GM11168 (cell line): ENCODE measurements around the gene IER5L.

Source experiments
- in situ Hi-C: fragments of 300-500 bp; cut with MboI; formaldehyde crosslinking; loops from one replicate; pipeline ENCODE4 v1.12.0; 2022; ENCODE audit warnings: low sequenced_read_pairs; ENCODE audit not compliant: unreplicated experiment

The IER5L gene

GRCh38 chr9:129165198-129165597, 12.9 kb downstream of the IER5L start:
- in situ Hi-C loops = loop anchor here (10.0 kb wide), 1 partner anchor 450 kb away; no protein-coding TSS in a partner anchor

- in situ Hi-C loops = loop anchor here (5.0 to 10.0 kb wide), 2 partner anchors 298 to 450 kb away; no protein-coding TSS in a partner anchor
These were observed 13.7 kb downstream of the IER5L start for GRCh38 chr9:129164246-129164930.

DNA sequence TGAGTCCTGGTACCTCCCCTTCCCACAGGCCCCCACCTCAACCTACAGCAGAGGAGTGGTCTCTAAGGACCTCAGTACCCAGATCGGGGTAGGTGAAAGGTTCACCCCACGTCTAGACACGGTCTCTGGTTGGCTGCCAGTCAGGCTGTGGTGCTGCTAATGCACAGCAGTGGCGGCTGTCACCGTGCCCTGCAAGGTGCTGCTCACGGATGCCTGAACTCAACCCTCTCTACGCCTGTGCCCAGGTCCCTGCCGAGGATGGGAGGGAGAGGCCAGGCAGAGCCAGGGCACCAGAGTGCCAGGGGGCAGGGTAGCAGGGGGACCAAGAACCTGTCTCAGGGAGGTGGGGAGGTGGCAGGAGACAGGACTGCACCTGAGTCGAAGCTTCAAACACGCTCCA, 14.3 kb downstream of the IER5L start:
- in situ Hi-C loops = loop anchor here (5.0 to 10.0 kb wide), 2 partner anchors 299 to 451 kb away; no protein-coding TSS in a partner anchor

DNA sequence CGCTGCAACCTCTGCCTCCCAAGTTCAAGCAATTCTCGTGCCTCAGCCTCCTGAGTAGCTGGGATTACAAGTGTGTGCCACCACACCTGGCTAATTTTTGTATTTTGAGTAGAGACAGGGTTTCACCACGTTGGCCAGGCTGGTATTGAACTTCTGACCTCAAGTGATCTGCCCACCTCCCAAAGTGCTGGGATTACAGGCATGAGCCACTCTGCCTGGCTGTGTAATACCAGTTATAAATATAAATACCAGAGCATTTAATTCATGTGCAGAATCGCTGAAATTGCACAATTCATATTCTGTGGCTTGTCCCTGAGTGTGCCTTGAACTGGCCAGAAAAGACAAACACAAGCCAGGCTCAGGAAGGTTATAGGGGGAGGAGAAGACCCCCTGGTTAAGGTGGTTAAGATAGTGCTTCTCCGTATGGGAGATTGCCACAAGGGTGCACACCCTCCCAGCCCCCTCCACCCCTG, 14.8 kb downstream of the IER5L start:
- in situ Hi-C loops = loop anchor here (5.0 to 10.0 kb wide), 2 partner anchors 299 to 452 kb away; no protein-coding TSS in a partner anchor

- in situ Hi-C loops = loop anchor here (5.0 to 10.0 kb wide), 2 partner anchors 300 to 452 kb away; no protein-coding TSS in a partner anchor
These were observed 15.4 kb downstream of the IER5L start for GRCh38 chr9:129162497-129163197.

DNA sequence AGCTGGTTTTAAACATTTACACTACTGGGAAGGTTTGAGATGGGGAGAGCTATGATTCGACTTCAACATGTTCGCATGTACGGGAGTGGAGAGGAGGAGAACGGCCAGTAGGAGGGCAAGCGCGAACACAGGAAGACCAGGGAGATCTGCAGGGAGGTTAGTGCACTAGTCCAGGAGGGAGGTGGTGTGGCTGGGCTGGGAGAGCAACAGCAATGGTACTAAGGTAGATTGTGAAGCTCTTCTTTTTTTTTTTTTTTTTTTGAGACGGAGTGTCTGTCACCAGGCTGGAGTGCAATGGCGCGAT, 16.6 kb downstream of the IER5L start:
- in situ Hi-C loops = loop anchor here (5.0 to 10.0 kb wide), 2 partner anchors 301 to 453 kb away; no protein-coding TSS in a partner anchor

DNA sequence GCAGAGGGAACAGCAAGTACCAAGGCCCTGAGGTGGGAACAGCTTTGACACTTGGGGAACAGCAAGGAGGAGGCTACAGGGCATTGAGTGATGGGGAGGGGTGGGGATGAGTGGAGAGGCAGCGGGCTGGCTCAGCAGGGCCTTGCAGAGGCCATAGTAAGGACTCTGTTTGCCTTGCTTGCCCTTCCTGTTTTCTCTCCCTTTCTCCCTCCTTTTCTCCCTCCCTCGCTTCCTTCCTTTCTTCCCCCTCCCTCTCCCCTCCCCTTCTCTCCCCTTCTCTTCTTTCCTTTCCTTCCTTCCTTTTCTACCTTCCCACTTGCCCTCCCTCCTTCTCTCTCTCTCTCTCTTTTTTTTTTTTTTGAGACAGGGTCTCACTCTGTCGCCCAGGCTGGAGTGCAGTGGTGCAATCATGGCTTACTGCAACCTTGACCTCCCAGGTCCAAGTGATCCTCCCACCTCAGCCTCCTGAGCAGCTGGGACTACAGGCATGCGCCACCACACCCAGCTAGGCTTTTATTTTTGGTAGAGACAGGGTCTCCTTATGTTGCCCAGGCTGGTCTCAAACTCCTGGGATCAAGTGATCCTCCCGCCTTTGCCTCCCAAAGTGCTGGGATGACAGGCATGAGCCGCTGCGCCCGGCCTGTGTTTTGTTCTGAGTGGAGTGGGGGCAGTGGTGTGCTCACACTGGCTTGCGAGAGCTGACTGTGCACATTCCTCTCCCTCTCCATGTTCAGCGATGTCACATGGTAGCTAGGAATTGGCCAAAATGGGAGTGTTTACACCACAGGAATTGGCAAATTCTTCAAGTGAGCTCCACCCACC, 17.1 kb downstream of the IER5L start:
- in situ Hi-C loops = loop anchor here (5.0 to 10.0 kb wide), 2 partner anchors 301 to 454 kb away; no protein-coding TSS in a partner anchor

- in situ Hi-C loops = no loop called here
These were observed 21.9 kb downstream of the IER5L start for GRCh38 chr9:129156163-129156562.

GRCh38 chr9:129154866-129155477, 23.1 kb downstream of the IER5L start:
- in situ Hi-C loops = no loop called here

GRCh38 chr9:129151469-129151868, 26.6 kb downstream of the IER5L start:
- in situ Hi-C loops = no loop called here

- in situ Hi-C loops = no loop called here
These were observed 27.3 kb downstream of the IER5L start for GRCh38 chr9:129150672-129151211.

GRCh38 chr9:129150122-129150521, 27.9 kb downstream of the IER5L start:
- in situ Hi-C loops = no loop called here

DNA sequence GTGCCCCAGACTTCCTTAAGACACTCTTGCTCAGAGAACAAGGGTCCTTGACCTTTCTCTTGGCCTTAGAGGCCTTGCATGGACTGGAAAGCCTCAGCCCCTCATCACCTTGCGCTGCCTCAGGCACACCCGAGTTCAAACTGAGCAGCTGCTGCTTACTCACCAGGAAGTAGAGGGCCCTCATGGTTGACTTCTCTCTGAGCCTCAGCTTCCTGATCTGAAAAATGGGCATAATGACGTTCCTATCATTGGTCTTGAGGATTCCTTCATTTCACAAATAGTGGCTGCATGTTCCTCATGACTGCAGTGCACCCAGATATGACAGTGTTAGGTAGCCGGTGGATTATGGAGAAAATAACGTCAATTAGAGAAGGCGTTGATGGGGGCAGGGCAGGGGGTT, 28.6 kb downstream of the IER5L start:
- in situ Hi-C loops = no loop called here

DNA sequence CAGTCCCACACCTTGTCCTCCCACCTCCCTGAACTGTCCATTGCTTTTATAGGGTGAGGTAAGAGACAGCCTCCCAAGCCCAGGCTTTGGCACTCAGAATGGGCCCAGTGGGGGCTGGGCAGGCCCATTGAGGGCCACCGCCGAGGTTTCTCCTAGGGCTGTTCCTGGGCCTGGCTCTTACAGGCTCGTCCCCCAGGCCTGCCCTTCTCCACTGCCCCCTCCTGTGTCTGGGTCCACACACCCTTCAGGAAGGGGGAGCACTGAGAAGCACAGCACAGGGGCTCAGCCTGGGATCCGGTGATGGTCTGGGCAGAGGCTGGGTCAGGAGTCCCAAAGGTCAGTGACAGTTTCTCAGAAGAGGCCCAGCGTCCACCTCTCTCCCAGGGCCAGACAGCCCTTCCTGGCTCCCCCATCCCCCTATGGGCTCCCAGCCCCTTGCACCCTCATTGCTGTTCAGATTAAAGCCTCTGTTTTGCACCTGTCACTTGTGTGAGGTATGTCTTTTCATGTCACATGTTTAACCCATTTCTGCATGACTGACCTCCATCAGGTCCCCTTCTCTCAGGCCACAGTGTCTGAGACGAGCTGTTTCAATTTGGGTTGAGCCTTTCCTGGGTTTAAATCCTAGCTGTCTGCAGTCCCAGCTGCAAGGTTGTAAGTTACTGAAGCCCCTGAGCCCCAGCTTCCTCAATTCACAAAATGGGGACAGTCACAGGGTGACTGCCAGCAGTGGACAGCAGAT, 29.4 kb downstream of the IER5L start:
- in situ Hi-C loops = no loop called here

DNA sequence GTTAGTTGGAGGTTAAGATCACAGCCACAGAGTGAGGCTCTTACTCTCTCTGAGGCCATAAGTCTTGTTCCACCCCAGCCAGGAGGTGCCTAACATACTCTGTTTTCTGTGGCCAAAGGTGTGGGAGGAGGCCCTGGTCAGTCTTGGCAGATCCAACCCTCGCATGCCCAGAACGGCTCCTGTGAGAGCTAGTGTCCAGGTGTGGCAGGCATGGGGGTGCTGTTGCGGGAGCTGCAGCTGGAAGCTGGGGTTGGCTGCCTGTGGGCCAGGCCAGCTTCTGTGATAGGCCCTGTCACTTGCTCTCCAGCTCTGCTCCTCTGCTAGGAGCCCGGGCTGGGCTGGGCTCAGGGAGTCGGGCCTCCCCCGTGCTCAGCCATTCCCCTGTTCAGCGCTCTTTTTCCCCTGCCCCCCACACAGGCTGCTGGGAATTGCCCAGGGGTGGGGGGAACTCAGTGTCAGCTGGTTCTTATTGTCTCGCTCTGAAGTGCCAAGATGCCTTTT, 31.6 kb downstream of the IER5L start:
- in situ Hi-C loops = no loop called here

DNA sequence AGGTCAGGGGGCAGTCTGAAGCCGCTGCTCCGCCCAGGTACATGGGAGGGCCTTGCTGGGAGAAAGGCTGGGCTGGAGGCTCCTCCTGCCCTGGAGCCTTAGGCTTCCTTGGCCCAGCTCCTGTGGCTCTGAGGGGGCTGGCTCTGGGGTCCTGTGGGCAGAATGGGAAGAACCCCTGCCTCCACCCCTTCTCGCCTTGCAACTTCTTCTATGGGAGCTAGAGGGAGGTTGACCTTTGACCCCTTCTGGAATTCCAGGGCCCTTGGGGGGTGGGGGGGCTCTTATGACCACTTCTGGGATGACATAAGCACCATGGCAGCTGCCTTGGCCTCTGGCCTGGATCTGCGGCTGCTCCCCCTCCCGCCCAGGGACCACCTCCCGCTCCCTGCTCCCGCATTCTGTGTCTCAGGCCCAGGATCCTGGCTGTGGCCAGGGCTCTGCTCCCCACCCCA, 32.2 kb downstream of the IER5L start:
- in situ Hi-C loops = no loop called here

GRCh38 chr9:129145316-129145715, 32.7 kb downstream of the IER5L start:
- in situ Hi-C loops = no loop called here

GRCh38 chr9:129143031-129143927, 34.8 kb downstream of the IER5L start:
- in situ Hi-C loops = no loop called here
